OCI-LY3 (cell line): Measurements from ENCODE around the gene EXOC4.

Experiments
- H2AFZ ChIP-seq: fragments of 200-600, 300-600 bp; shearing (Covaris generic); 2 replicates; pipeline ENCODE4 v1.6.0; 2014; ENCODE audit warnings: antibody characterized with exemption, low read depth, low read length
- H3K27ac ChIP-seq: fragments of 200-600, 300-600 bp; sonication (generic); 2 replicates; pipeline ENCODE4 v1.5.1; 2014; ENCODE audit warnings: mild to moderate bottlenecking, low read length, moderate library complexity, mixed read lengths
- H3K27me3 ChIP-seq: fragments of 200-600, 300-600 bp; sonication (generic); 2 replicates; pipeline ENCODE4 v1.6.1; 2014; ENCODE audit warnings: low read depth, low read length, mixed read lengths
- H3K36me3 ChIP-seq: fragments of 200-600, 300-600 bp; sonication (generic); replicated peaks from 2 replicates; pipeline ENCODE3; 2014; ENCODE audit warnings: low read depth, low read length, mixed read lengths
- H3K4me1 ChIP-seq: fragments of 300-600, 200-600 bp; sonication (generic); 2 replicates; pipeline ENCODE4 v1.6.1; 2014; ENCODE audit warnings: low read length, mixed read lengths
- H3K4me2 ChIP-seq: fragments of 200-600, 300-600 bp; sonication (generic); 2 replicates; pipeline ENCODE4 v1.6.1; 2014; ENCODE audit warnings: low read length, mixed read lengths
- H3K4me3 ChIP-seq: fragments of 300-600, 200-600 bp; sonication (generic); 2 replicates; pipeline ENCODE4 v1.5.1; 2014; ENCODE audit warnings: antibody characterized with exemption, mild to moderate bottlenecking, low read length, moderate library complexity
- H3K79me2 ChIP-seq: fragments of 300-600, 200-600 bp; shearing (Covaris generic); 2 replicates; pipeline ENCODE4 v1.6.1; 2014; ENCODE audit warnings: mild to moderate bottlenecking, low read length, mixed read lengths
- H3K9ac ChIP-seq: fragments of 300-600, 200-600 bp; shearing (Covaris generic); 2 replicates; pipeline ENCODE4 v1.6.0; 2014; ENCODE audit warnings: mild to moderate bottlenecking, low read length, moderate library complexity
- H3K9me3 ChIP-seq: fragments of 200-600, 300-600 bp; shearing (Covaris generic); 2 replicates; pipeline ENCODE4 v1.6.1; 2014; ENCODE audit warnings: low read length, mixed read lengths; ENCODE audit not compliant: insufficient read depth
- H4K20me1 ChIP-seq: fragments of 200-600, 300-600 bp; sonication (generic); 2 replicates; pipeline ENCODE4 v1.6.1; 2016; ENCODE audit warnings: low read length, mixed read lengths; ENCODE audit not compliant: insufficient read depth
- CTCF ChIP-seq: fragments of 200-600, 300-600 bp; sonication (generic); IDR thresholded peaks from 2 replicates; pipeline ENCODE4 v1.5.1; 2014; ENCODE audit warnings: antibody characterized with exemption, low read length, low read depth
- EZH2phosphoT487 ChIP-seq: fragments of 200-600 bp; shearing (Covaris generic); IDR thresholded peaks from 2 replicates; pipeline ENCODE4 v1.6.1; 2018; ENCODE audit warnings: antibody characterized with exemption, mixed run types, low read depth

EXOC4 gene

GRCh38 chr7:134083766-134084487, 831.0 kb downstream of the EXOC4 start:
- Histone ChIP-seq H3K4me1 (peaks cover 10% of the 10 kb centered on the region), H2AFZ (no peak overlapping the region), H3K4me2 (no peak overlapping the region), H3K27ac (no peak overlapping the region), H3K36me3 (peaks cover 2% of the 10 kb centered on the region), H3K4me3 (no peak overlapping the region), H3K9me3 (peaks cover 15% of the 10 kb centered on the region), H3K9ac (no peak overlapping the region), H3K27me3 (no peaks in the 10 kb centered on the region), H3K79me2 (no peaks in the 10 kb centered on the region), H4K20me1 (no peaks in the 10 kb centered on the region)
- TF ChIP-seq CTCF (no peak), EZH2phosphoT487 (no peak)

- H3K4me2 ChIP-seq, result no peak overlapping the region
- peaks cover 10% of the 10 kb centered on the region for H3K4me1 ChIP-seq
- TF ChIP-seq CTCF (no peak), EZH2phosphoT487 (no peak)
- peaks cover 2% of the 10 kb centered on the region for H3K36me3 ChIP-seq
- H3K9me3 ChIP-seq, result peaks cover 21% of the 10 kb centered on the region
- H3K4me3 ChIP-seq, result no peak overlapping the region
- no peak overlapping the region for H3K27ac ChIP-seq
- H3K27me3 ChIP-seq, result no peaks in the 10 kb centered on the region
- H4K20me1 ChIP-seq, result no peaks in the 10 kb centered on the region
- H3K9ac ChIP-seq, result no peak overlapping the region
- no peak overlapping the region for H2AFZ ChIP-seq
- no peaks in the 10 kb centered on the region for H3K79me2 ChIP-seq
These were observed 831.7 kb downstream of the EXOC4 start for GRCh38 chr7:134084488-134085144.

GRCh38 chr7:134085311-134085710, 832.4 kb downstream of the EXOC4 start:
- peaks cover 2% of the 10 kb centered on the region for H3K36me3 ChIP-seq
- no peak overlapping the region for H2AFZ ChIP-seq
- peaks cover 10% of the 10 kb centered on the region for H3K4me1 ChIP-seq
- H4K20me1 ChIP-seq, result no peaks in the 10 kb centered on the region
- H3K9me3 ChIP-seq, result peaks cover 26% of the 10 kb centered on the region
- H3K4me3 ChIP-seq, result no peak overlapping the region
- H3K9ac ChIP-seq, result no peak overlapping the region
- H3K4me2 ChIP-seq, result no peak overlapping the region
- TF ChIP-seq EZH2phosphoT487 (no peak), CTCF (no peak)
- H3K27me3 ChIP-seq, result no peaks in the 10 kb centered on the region
- no peaks in the 10 kb centered on the region for H3K79me2 ChIP-seq
- no peak overlapping the region for H3K27ac ChIP-seq

GRCh38 chr7:134086998-134087735, 834.3 kb downstream of the EXOC4 start:
- Histone ChIP-seq H4K20me1 (no peaks in the 10 kb centered on the region), H3K79me2 (no peaks in the 10 kb centered on the region), H2AFZ (no peak overlapping the region), H3K9me3 (peaks cover 31% of the 10 kb centered on the region), H3K27ac (no peak overlapping the region), H3K4me2 (no peak overlapping the region), H3K36me3 (peaks cover 2% of the 10 kb centered on the region), H3K4me1 (peaks cover 10% of the 10 kb centered on the region), H3K4me3 (no peak overlapping the region), H3K27me3 (no peaks in the 10 kb centered on the region), H3K9ac (no peak overlapping the region)
- TF ChIP-seq CTCF, result no peak
- no peak for TF ChIP-seq EZH2phosphoT487
